HFFc6 (cell line): ENCODE measurements around the gene CYP26A1. TPM values are rescaled to one million over a fixed set of nuclear protein-coding genes. Genes with fewer than 3 reads are reported as not detected.

Source experiments
- DNase-seq: peaks from one replicate; pipeline ENCODE4 v3.0.0-alpha.2; 2018
- H3K27ac Mint-ChIP-seq: 2 replicates; pipeline ENCODE4 v1.8.0; 2020; ENCODE audit warnings: mild to moderate bottlenecking, mixed read lengths
- H3K27me3 Mint-ChIP-seq: 2 replicates; pipeline ENCODE4 v1.8.0; 2021; ENCODE audit warnings: mild to moderate bottlenecking, moderate library complexity, mixed read lengths; ENCODE audit not compliant: insufficient read depth
- H3K36me3 Mint-ChIP-seq: 2 replicates; pipeline ENCODE4 v1.8.0; 2021; ENCODE audit warnings: low read depth, mixed read lengths
- H3K4me1 Mint-ChIP-seq: 2 replicates; pipeline ENCODE4 v1.8.0; 2020; ENCODE audit warnings: low read depth, mixed read lengths
- H3K4me3 Mint-ChIP-seq: 2 replicates; pipeline ENCODE4 v1.8.0; 2020; ENCODE audit warnings: mild to moderate bottlenecking, moderate library complexity, mixed read lengths
- H3K9me3 Mint-ChIP-seq: 2 replicates; pipeline ENCODE4 v1.8.0; 2020; ENCODE audit warnings: mild to moderate bottlenecking, mixed read lengths
- total RNA-seq, 6 experiments: library from RNA; stranded (reverse); fragmentation: NEBNext Ultra II Directional; extraction: Animal tissue kit (Norgen Biotek cat#: 25700); gene quantifications; 2 replicates in 1 of 6; 3 replicates in 5 of 6; pipeline ENCODE4 v1.2.3, GENCODE V29; 2021
- TF ChIP-seq, protein P1 (sequence below): fragments of 200-600 bp; sonication (generic); IDR thresholded peaks from 2 replicates; pipeline ENCODE4 v1.5.0; 2021; ENCODE audit warnings: antibody characterized with exemption, mild to moderate bottlenecking

Gene CYP26A1
- total RNA-seq, 6 experiments from 2014 or later = not detected

DNA sequence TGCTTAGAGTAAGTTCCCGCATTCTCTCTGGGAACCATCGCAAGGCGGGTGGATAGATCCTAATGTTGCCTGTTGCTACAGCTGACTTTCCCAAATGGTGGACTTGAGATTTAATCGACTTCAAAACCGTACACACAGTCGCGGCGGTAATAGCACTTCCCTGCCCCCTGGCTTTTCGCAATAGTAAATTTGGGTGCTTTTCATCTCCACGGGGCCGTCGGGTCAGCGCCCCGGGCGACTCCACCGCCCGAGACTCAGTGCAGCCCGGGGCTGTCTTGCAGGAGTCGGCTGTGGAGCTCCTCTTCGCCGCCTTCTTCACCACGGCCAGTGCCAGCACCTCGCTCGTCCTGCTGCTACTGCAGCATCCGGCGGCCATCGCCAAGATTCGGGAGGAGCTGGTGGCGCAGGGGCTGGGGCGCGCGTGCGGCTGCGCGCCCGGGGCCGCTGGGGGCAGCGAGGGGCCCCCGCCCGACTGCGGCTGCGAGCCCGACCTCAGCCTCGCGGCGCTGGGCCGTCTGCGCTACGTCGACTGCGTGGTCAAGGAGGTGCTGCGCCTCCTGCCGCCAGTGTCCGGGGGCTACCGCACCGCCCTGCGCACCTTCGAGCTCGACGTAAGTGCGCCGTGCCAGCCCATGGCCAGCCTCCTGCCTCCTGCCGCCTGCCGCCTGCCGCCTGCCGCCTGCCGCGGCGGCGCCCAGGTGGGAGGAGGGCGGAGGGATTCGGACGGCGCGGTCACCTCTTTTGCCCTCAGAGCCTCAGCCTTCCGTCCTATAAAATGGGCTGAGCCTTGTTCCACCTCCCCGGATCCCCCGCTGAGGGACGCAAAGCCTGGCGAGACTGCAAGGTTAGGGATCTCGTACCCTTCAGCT, 7.8 kb upstream of the CYP26A1 start:
- no peaks in the 10 kb centered on the region for H3K9me3 Mint-ChIP-seq
- no peak overlapping the region for H3K27ac Mint-ChIP-seq
- no peak for DNase-seq

DNA sequence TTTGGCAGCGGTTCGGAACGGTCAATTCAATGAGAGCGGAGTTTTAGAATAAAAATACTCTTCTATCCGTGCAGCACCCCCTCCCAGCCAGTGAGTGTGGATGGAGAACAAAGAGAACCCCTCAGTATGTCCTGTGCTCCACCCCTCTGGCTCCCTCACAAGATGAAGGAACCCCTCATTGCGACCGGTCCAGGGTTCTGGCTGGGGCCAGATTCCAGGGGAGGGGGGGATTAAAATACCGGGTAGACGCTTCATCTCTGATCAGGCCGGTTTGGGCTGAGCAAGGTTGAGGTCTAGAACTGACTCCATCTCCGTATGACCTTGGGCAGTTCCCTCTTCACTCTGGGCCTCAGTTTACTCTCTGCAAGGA, 7.2 kb upstream of the CYP26A1 start:
- no peak overlapping the region for H3K27ac Mint-ChIP-seq
- H3K4me3 Mint-ChIP-seq = no peak overlapping the region
- H3K36me3 Mint-ChIP-seq = no peaks in the 10 kb centered on the region
- TF ChIP-seq, protein P1, sequence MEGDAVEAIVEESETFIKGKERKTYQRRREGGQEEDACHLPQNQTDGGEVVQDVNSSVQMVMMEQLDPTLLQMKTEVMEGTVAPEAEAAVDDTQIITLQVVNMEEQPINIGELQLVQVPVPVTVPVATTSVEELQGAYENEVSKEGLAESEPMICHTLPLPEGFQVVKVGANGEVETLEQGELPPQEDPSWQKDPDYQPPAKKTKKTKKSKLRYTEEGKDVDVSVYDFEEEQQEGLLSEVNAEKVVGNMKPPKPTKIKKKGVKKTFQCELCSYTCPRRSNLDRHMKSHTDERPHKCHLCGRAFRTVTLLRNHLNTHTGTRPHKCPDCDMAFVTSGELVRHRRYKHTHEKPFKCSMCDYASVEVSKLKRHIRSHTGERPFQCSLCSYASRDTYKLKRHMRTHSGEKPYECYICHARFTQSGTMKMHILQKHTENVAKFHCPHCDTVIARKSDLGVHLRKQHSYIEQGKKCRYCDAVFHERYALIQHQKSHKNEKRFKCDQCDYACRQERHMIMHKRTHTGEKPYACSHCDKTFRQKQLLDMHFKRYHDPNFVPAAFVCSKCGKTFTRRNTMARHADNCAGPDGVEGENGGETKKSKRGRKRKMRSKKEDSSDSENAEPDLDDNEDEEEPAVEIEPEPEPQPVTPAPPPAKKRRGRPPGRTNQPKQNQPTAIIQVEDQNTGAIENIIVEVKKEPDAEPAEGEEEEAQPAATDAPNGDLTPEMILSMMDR = no peak
- H3K9me3 Mint-ChIP-seq = no peaks in the 10 kb centered on the region
- peaks cover 23% of the 10 kb centered on the region for H3K4me1 Mint-ChIP-seq
- H3K27me3 Mint-ChIP-seq = peaks cover 60% of the 10 kb centered on the region
- no peak for DNase-seq

More for the DNA sequence above, 7.8 kb upstream of the CYP26A1 start:
- TF ChIP-seq, protein P1 = no peak
- H3K27me3 Mint-ChIP-seq = peaks cover 61% of the 10 kb centered on the region
- no peak overlapping the region for H3K4me3 Mint-ChIP-seq
- peaks cover 25% of the 10 kb centered on the region for H3K4me1 Mint-ChIP-seq
- no peaks in the 10 kb centered on the region for H3K36me3 Mint-ChIP-seq

DNA sequence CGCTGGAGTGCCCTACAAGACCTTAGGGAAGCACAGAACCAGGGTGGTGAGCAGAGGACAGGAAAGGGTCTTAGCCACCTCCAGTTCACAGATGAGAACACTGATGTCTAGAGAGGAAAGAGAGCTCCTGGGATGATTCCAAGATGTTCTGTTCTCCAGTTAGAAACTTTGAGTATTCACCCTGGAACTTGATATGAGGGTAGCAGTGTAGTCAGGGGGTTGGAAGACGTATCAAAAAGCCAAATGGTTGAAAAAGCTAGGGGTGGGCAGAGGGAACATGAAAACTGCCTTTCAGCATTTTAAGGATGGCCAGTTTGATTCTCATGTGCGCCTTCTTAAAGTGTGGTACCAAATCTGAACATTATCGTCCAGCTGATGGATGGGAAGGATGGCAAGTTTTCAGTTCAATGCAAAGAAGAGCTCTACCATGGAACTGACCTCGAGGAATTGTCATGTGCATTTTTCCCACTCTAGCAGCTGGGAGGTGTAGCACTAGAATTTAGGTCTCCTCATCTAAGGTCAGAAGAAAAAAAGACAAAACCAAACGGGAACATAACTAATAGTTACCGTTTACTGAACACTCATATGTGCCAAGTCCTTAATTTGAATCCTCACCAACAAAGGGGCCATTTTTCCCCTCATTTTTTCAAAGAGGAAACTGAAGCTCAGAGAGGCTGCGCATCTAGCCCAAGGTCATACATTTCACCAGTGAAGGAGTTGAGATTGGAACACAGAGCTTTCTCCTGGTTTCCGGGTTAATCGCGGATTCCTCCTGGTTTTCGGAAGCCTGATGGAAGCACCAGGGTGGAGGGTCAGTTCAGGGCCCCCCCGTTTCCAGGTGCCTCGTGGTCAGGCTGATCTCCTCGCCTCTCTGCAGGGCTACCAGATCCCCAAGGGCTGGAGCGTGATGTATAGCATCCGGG, 6.0 kb upstream of the CYP26A1 start:
- TF ChIP-seq, protein P1 = no peak
- H3K27me3 Mint-ChIP-seq = peaks cover 64% of the 10 kb centered on the region
- H3K36me3 Mint-ChIP-seq = no peaks in the 10 kb centered on the region
- DNase-seq = no peak
- H3K27ac Mint-ChIP-seq = no peak overlapping the region
- no peaks in the 10 kb centered on the region for H3K9me3 Mint-ChIP-seq
- H3K4me1 Mint-ChIP-seq = peaks cover 19% of the 10 kb centered on the region
- peak overlapping the region; percentile 51 for H3K4me3 Mint-ChIP-seq

DNA sequence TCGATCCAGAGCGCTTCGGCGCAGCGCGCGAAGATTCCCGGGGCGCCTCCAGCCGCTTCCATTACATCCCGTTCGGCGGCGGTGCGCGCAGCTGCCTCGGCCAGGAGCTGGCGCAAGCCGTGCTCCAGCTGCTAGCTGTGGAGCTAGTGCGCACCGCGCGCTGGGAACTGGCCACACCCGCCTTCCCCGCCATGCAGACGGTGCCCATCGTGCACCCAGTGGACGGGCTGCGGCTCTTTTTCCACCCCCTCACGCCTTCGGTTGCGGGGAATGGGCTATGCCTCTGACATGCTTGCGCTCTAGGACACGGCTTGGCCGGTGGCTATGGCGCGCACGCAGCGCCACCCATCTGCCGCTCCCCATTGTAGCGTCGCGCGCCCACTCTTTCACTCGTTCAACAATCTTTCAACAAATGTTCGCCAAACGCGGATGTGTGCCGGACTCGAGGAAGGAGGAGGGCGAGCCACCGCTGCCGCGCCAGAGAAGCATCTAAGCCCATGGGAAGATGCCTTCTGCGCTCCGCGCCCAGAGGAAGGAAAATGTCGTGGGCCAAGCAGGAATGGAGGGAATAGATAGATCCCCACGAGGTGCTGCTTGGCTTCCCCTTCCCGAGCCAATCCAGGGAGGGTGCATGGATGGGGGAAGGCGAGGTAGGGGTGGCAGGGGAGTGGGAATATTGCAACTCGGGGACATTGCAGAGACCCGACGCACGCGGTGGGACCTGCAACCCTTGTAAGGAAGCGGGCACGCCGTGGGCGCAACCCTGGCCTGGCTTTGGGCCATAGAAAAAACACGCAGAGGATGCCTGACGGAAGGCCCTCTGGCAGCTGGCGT, 5.1 kb upstream of the CYP26A1 start:
- H3K4me3 Mint-ChIP-seq = peak overlapping the region; percentile 51
- peaks cover 68% of the 10 kb centered on the region for H3K27me3 Mint-ChIP-seq

More for the DNA sequence above, 5.1 kb upstream of the CYP26A1 start:
- no peak for DNase-seq
- no peaks in the 10 kb centered on the region for H3K9me3 Mint-ChIP-seq
- TF ChIP-seq, protein P1 = peak; percentile 30; the same call in 1 of the 2 replicates
- H3K36me3 Mint-ChIP-seq = no peaks in the 10 kb centered on the region
- no peak overlapping the region for H3K27ac Mint-ChIP-seq
- H3K4me1 Mint-ChIP-seq = peaks cover 15% of the 10 kb centered on the region
